GM12874 (cell line): Measurements from ENCODE around the gene HTRA2.

ENCODE experiments used
- TF ChIP-seq, protein P1 (sequence below): IDR thresholded peaks from 2 replicates; pipeline ENCODE4 v1.5.1; 2011; ENCODE audit warnings: low read depth, mild to moderate bottlenecking, control low read depth, low read length, moderate library complexity; ENCODE audit not compliant: insufficient read depth

The HTRA2 gene

DNA sequence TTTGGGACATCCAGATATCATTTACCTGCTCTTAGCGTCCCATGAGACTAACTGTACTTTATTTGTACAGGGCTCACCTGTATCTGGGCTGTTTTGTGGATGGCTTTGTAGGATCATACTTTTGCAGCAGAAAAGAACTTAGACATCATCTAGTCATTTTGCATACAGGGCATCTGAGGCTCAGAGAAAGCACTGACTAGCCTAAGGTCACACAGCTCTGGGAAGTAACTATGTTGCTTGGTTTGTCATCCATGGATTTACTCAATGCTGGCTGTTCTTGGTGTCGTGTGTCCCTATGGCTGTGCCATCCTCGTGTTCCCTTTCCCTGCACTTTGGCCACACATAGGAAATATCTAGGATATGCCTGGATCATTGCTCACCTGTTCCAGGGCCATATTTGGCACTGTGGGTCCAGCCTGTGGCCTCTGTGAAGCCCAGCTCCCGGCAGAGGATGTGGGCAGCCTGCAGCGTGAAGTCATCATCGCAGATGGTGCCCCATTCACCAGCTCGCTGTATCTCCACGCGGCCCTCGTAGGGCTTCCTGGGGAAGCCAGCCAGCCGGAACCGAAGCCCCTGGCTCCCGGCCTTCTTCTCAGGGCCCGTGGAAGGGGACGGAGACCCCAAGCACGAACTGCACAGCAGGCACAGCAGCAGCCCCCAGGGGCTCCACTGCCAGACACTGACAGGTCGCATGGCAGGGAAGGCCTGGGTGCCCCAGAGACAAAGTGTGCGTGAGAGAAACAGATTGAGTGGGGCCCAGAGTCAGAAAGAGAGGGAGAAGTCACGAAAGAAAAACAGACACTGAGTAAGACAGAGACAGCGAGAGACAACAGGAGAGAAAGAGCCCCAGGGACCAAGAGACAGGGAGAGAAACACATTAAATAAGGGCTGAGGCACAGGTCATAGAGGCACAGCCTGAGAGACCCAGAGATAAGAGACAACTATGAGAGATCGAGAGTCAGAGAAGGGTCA is 22.5 kb downstream of the HTRA2 start:
- TF ChIP-seq, protein P1, sequence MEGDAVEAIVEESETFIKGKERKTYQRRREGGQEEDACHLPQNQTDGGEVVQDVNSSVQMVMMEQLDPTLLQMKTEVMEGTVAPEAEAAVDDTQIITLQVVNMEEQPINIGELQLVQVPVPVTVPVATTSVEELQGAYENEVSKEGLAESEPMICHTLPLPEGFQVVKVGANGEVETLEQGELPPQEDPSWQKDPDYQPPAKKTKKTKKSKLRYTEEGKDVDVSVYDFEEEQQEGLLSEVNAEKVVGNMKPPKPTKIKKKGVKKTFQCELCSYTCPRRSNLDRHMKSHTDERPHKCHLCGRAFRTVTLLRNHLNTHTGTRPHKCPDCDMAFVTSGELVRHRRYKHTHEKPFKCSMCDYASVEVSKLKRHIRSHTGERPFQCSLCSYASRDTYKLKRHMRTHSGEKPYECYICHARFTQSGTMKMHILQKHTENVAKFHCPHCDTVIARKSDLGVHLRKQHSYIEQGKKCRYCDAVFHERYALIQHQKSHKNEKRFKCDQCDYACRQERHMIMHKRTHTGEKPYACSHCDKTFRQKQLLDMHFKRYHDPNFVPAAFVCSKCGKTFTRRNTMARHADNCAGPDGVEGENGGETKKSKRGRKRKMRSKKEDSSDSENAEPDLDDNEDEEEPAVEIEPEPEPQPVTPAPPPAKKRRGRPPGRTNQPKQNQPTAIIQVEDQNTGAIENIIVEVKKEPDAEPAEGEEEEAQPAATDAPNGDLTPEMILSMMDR, result no peak

DNA sequence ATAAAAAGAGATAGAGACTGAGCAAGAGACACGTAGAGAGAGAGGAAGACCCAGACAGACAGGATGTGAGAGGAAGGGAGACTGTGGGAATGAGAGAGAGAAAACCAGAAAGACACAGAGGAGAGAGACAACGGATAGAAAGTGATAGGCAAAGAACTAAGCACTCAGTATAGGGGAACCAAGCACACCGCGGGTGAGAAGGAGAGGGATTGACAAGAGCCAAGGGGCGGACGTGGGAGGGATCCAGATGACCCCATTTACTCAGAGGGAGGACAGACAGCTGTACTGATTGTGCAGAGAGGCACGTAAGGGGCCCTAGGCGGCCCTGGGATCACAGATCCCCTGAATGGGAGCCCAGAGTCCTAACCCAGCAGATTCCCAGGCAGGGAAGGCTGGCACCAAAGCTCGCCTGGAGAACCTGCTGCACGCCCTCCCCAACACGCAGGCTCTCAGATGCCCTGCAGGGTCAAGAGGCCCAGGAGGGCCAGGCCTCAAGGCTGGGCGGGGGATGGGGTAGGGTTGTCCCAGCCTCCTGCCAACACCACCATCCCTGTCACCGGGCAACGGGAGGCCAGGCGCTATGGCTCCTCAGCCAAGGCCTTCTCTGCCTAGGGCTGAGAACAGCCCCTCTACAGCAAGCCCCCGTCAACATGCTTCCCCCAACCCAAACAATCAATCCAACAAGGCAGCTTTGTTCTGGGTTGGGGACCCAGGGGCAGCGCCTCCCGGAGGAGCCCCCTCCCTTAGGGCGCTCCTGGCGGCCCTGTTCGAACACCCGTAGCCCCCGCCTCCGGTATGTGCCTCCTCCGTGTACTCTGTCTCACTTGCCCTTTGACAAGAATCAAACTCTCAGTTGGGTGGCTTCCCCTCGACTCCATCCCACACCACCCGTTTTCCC is 23.4 kb downstream of the HTRA2 start:
- TF ChIP-seq, protein P1, result no peak

DNA sequence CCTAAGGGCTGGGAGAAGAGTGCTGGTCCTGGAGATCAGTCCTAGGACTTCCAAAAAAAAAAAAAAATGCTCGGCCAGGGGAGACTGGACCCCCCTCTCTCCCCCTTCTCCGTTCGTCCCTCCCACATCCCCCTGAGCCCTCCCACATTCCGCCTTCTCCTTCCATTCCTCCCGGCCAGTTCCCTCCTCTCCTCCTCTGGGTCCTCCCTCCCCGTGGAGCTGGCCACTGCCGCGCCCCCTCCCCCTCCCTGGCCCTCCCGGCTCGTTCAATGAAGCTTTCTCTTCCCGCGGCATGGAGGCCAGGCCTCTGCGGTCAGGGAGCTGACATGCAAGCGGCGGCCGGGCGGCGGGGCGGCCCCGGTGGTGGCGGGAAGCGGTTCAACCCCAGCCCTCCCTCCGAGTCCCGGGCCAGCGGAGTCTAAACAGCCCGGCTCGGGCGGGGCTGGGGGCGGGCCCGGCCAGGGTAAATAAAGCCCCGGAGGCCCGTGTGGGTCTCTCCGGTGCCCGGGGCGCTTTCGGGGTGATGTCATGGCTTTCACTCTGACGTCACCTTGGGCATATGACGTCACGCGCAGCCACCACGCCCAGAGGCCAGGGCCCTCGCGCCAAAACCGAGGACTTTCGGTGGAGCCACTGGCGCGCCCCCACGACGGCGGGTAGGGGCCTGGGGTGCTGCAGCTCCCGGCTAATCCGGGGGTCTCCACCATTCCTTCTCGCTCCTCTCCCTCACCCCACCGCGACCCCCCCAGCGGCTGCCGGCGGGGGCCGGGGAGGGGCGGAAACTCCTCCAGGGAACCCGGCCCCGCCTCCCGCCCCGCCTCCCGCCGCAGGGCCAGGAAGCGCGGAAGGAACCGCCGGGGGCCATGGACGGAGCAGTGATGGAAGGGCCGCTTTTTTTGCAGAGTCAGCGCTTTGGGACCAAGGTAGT is 24.4 kb downstream of the HTRA2 start, which contains the start of the genes DOK1 and LOXL3:
Gene DOK1, plus strand, starts transcription at position 829 of the 928 bp plus-strand sequence. Its CDS starts 35 bp downstream, at position 864.
Gene LOXL3, minus strand, starts transcription at position 51 of the 928 bp plus-strand sequence. CDS start 1,308 bp downstream, outside the sequence.
- TF ChIP-seq, protein P1, result no peak

DNA sequence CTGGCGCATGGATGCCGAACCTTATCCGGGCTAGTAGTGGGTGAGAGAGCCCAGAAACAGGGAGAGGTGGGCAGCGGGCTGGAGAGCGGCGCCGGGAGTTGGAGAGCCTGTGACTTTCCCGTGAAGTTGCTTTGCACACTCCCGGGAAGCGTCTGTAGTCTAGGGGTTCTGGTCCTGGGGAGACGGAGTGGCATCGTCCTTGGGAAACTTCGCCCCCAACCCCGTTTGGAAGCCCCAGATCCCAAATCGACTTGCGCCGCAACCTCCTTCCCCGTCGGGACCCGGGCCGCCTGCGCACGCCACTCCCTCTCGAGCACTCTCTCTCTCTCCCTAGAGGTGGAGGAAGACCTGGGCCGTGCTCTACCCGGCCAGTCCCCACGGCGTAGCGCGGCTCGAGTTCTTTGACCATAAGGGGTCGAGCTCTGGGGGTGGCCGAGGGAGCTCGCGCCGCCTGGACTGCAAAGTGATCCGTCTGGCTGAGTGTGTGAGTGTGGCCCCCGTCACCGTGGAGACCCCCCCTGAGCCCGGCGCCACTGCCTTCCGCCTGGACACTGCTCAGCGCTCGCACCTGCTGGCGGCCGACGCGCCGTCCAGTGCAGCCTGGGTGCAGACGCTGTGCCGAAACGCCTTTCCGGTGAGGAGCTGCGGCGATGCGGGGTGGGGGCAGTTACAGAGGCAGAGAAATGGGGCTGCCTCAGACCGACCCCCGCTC is 25.2 kb downstream of the HTRA2 start:
- TF ChIP-seq, protein P1, result no peak

DNA sequence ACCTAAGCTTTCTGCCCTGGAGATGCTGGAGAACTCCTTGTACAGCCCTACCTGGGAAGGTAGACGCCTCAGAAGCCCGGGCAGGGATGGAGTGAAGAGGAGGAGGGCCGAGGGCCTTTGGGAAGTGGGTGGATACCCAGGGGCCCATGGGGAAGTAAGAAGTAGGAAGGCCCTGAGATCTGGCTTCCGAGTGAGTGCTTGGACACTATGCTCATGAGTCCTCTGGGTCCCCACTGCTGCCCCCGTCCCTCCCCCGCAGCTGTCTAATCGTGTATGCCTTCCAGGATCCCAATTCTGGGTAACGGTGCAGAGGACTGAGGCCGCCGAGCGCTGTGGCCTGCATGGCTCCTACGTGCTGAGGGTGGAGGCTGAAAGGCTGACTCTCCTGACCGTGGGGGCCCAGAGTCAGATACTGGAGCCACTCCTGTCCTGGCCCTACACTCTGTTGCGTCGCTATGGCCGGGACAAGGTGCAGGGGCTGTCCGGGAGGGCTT is 25.9 kb downstream of the HTRA2 start:
- TF ChIP-seq, protein P1, result no peak

DNA sequence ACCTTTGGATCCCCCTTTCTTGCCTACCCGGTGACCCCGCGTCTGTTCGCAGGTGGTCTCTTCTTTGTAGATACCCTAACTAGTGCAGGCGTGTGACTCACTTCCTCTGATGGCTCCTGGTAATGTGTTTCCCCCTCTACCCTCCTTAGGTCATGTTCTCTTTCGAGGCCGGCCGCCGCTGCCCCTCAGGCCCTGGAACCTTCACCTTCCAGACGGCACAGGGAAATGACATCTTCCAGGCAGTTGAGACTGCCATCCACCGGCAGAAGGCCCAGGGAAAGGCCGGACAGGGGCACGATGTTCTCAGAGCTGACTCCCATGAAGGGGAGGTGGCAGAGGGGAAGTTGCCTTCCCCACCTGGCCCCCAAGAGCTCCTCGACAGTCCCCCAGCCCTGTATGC is 26.4 kb downstream of the HTRA2 start:
- TF ChIP-seq, protein P1, result no peak
